RWPE2 (cell line): ENCODE measurements around the gene TSPYL2.

Experiments
- ATAC-seq: fragments of 200-7000 bp; cut with Tn5 transposase; 3 replicates; pipeline ENCODE4 v1.9.1; 2021; ENCODE audit warnings: low read depth
- DNase-seq: peaks from one replicate; pipeline ENCODE4 v3.0.0-alpha.2; 2020; ENCODE audit warnings: low spot score
- H3K27ac ChIP-seq: fragments of 450-650 bp; 2 replicates; pipeline ENCODE4 v1.5.1; 2017; ENCODE audit warnings: mild to moderate bottlenecking; ENCODE audit not compliant: poor library complexity, severe bottlenecking
- H3K27me3 ChIP-seq: fragments of 250-450 bp; sonication (Bioruptor Pico); 2 replicates; pipeline ENCODE4 v1.5.1; 2021; ENCODE audit warnings: mild to moderate bottlenecking, moderate library complexity; ENCODE audit not compliant: insufficient read depth, poor library complexity, severe bottlenecking
- H3K36me3 ChIP-seq: fragments of 250-450 bp; sonication (Bioruptor Pico); 2 replicates; pipeline ENCODE4 v1.5.1; 2020; ENCODE audit warnings: low read depth, mild to moderate bottlenecking, moderate library complexity
- H3K4me1 ChIP-seq: fragments of 250-450 bp; sonication (Bioruptor Pico); 2 replicates; pipeline ENCODE4 v1.5.1; 2021; ENCODE audit warnings: mild to moderate bottlenecking, moderate library complexity; ENCODE audit not compliant: insufficient read depth, poor library complexity, severe bottlenecking
- H3K4me3 ChIP-seq: fragments of 250-450 bp; sonication (Bioruptor Pico); 2 replicates; pipeline ENCODE4 v1.5.1; 2021; ENCODE audit warnings: mild to moderate bottlenecking, moderate library complexity; ENCODE audit not compliant: severe bottlenecking
- H3K9me3 ChIP-seq: fragments of 250-450 bp; sonication (Bioruptor Pico); 2 replicates; pipeline ENCODE4 v1.5.1; 2021; ENCODE audit warnings: mild to moderate bottlenecking, moderate library complexity; ENCODE audit not compliant: severe bottlenecking
- TF ChIP-seq, protein P1 (sequence below): fragments of 450-650 bp; IDR thresholded peaks from one replicate; pipeline ENCODE4 v1.5.1; 2017; ENCODE audit warnings: mild to moderate bottlenecking, moderate library complexity; ENCODE audit not compliant: poor library complexity, severe bottlenecking

TSPYL2 gene

DNA sequence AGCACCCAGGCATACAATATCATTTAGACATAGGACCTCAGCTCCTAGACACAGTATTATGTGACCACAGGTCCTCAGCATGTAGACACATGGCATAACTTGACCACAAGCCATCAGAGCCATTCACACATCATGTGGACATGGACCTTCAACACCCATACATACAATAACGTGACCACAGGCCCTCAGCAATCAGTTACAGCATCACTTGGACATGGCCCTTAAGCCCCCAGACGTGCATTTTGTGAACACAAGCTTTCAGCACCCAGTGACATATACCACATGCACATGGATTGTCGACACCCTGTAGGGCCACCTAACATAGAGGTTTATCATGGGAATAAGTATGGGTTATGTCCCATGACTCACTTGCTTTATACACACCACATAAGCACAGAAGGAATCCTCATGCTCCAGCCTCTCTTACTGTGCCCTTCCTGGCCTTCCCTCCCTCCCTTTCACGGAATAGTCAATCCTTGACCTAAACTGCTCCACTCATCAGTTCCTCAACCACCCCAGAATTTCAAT, 1.9 kb downstream of the TSPYL2 start:
- TF ChIP-seq, protein P1, sequence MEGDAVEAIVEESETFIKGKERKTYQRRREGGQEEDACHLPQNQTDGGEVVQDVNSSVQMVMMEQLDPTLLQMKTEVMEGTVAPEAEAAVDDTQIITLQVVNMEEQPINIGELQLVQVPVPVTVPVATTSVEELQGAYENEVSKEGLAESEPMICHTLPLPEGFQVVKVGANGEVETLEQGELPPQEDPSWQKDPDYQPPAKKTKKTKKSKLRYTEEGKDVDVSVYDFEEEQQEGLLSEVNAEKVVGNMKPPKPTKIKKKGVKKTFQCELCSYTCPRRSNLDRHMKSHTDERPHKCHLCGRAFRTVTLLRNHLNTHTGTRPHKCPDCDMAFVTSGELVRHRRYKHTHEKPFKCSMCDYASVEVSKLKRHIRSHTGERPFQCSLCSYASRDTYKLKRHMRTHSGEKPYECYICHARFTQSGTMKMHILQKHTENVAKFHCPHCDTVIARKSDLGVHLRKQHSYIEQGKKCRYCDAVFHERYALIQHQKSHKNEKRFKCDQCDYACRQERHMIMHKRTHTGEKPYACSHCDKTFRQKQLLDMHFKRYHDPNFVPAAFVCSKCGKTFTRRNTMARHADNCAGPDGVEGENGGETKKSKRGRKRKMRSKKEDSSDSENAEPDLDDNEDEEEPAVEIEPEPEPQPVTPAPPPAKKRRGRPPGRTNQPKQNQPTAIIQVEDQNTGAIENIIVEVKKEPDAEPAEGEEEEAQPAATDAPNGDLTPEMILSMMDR = no peak
- Histone ChIP-seq H3K27ac (no peak overlapping the region), H3K4me1 (peaks cover 2% of the 10 kb centered on the region), H3K36me3 (peaks cover 28% of the 10 kb centered on the region), H3K27me3 (no peaks in the 10 kb centered on the region), H3K9me3 (no peaks in the 10 kb centered on the region), H3K4me3 (no peak overlapping the region)
- DNase-seq (no peak), ATAC-seq (no peak)

DNA sequence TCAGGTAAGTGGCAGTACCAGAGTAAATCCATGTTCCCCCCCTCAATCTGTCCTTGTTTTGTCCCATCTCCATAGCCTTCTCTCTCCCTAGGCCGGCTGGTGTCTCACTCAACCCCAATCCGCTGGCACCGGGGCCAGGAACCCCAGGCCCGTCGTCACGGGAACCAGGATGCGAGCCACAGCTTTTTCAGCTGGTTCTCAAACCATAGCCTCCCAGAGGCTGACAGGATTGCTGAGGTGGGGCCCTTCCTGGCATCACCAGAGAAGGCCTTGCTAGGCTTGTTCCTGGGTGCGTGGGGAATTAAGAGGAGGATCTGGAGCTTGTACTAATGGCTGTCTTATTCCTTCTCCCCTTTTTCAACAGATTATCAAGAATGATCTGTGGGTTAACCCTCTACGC, 2.7 kb downstream of the TSPYL2 start:
- Histone ChIP-seq H3K27ac (no peak overlapping the region), H3K36me3 (peaks cover 28% of the 10 kb centered on the region)
- TF ChIP-seq, protein P1 = no peak

DNA sequence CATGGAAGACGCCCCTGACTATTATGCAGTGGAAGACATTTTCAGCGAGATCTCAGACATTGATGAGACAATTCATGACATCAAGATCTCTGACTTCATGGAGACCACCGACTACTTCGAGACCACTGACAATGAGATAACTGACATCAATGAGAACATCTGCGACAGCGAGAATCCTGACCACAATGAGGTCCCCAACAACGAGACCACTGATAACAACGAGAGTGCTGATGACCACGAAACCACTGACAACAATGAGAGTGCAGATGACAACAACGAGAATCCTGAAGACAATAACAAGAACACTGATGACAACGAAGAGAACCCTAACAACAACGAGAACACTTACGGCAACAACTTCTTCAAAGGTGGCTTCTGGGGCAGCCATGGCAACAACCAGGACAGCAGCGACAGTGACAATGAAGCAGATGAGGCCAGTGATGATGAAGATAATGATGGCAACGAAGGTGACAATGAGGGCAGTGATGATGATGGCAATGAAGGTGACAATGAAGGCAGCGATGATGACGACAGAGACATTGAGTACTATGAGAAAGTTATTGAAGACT, 3.6 kb downstream of the TSPYL2 start:
- Histone ChIP-seq H3K4me1 (peaks cover 2% of the 10 kb centered on the region), H3K27ac (peak overlapping the region; percentile 83), H3K4me3 (no peak overlapping the region), H3K27me3 (no peaks in the 10 kb centered on the region), H3K36me3 (peaks cover 28% of the 10 kb centered on the region), H3K9me3 (no peaks in the 10 kb centered on the region)
- TF ChIP-seq, protein P1 = no peak
- DNase-seq = no peak
- no peak for ATAC-seq

More for the DNA sequence above, 2.7 kb downstream of the TSPYL2 start:
- ATAC-seq (no peak), DNase-seq (no peak)
- no peak overlapping the region for H3K4me3 ChIP-seq
- H3K9me3 ChIP-seq = no peaks in the 10 kb centered on the region
- H3K27me3 ChIP-seq = no peaks in the 10 kb centered on the region
- peaks cover 2% of the 10 kb centered on the region for H3K4me1 ChIP-seq

DNA sequence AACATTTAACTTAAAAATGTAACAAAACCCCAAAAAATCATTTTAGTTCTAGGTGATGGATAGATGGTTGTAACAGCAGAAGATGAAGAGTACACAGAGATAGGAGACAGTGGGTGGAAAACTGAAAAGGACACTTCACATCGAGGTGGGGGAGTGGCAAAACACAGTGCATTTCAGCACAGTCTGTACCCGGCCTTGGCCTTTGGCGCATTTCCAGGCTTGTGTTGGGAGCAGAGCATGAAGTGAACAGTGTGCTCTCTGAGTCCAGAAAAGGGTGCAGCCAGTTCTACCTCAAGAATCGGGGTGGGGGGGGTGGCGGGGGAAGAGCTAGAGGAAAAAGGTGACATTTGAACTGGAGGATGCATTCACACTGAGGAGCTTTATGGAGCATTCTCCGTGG, 4.3 kb downstream of the TSPYL2 start:
- peaks cover 2% of the 10 kb centered on the region for H3K4me1 ChIP-seq
- no peak for ATAC-seq
- H3K4me3 ChIP-seq = no peak overlapping the region
- TF ChIP-seq, protein P1 = no peak
- DNase-seq = no peak
- H3K27me3 ChIP-seq = no peaks in the 10 kb centered on the region
- H3K27ac ChIP-seq = peak overlapping the region; percentile 83
- no peaks in the 10 kb centered on the region for H3K9me3 ChIP-seq
- peaks cover 28% of the 10 kb centered on the region for H3K36me3 ChIP-seq

DNA sequence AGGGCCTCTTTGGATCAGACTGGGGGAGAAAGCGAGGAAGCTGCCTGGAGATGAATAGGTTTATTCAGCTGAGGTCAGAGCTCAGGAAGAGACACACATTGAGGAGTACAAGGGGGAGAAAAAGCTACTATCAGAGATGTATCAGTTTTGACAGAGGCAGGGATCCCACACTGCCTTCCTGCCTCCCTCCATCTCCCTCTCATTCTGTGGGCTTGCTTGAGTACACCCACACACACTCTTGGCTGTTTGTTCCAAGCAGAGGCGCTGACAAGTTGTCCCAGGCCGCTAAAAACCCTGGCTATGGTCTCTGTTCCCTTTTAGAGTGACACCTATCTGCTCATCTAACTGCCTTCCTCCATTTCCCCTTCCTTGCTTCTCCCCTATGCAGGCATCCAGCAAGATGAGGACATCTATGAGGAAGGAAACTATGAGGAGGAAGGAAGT, 5.2 kb downstream of the TSPYL2 start:
- Histone ChIP-seq H3K27me3 (no peaks in the 10 kb centered on the region), H3K4me1 (peaks cover 2% of the 10 kb centered on the region), H3K9me3 (no peaks in the 10 kb centered on the region), H3K36me3 (peaks cover 28% of the 10 kb centered on the region), H3K4me3 (no peak overlapping the region), H3K27ac (peak overlapping the region; percentile 83)
- ATAC-seq (no peak), DNase-seq (no peak)
- TF ChIP-seq, protein P1 = no peak
